HG03280 (cell line): ENCODE results near the gene FMO4.
"Not testable (repeated sequence)": the region's sequence is repeated elsewhere in the genome, so short reads cannot be mapped to it uniquely, and the experiment has no call there.

Source experiments
- ATAC-seq: cut with Tn5 transposase; IDR thresholded peaks from one replicate; pipeline ENCODE4 v1.9.1; 2021; ENCODE audit warnings: mild to moderate bottlenecking, moderate library complexity; ENCODE audit not compliant: unreplicated experiment

The FMO4 gene

GRCh38 chr1:171334024-171334640, 20.1 kb downstream of the FMO4 start:
- ATAC-seq = no peak

- no peak for ATAC-seq
Observed at GRCh38 chr1:171335964-171336363, 22.0 kb downstream of the FMO4 start.

- not testable (repeated sequence) for ATAC-seq
Observed at GRCh38 chr1:171339345-171339744, 25.4 kb downstream of the FMO4 start.

- ATAC-seq = no peak
Observed at GRCh38 chr1:171343727-171344472, 29.9 kb downstream of the FMO4 start.

GRCh38 chr1:171344473-171344820, 30.5 kb downstream of the FMO4 start:
- ATAC-seq = no peak

- no peak for ATAC-seq
Observed at GRCh38 chr1:171345536-171345935, 31.6 kb downstream of the FMO4 start.

GRCh38 chr1:171346881-171347280, 32.9 kb downstream of the FMO4 start:
- ATAC-seq = no peak

GRCh38 chr1:171350594-171350993, 36.6 kb downstream of the FMO4 start:
- no peak for ATAC-seq

GRCh38 chr1:171351961-171352360, 38.0 kb downstream of the FMO4 start:
- ATAC-seq = no peak

GRCh38 chr1:171352554-171352953, 38.6 kb downstream of the FMO4 start:
- no peak for ATAC-seq

GRCh38 chr1:171355727-171356126, 41.7 kb downstream of the FMO4 start:
- ATAC-seq = no peak

GRCh38 chr1:171357179-171357578, 43.2 kb downstream of the FMO4 start:
- no peak for ATAC-seq

- ATAC-seq = not testable (repeated sequence)
Observed at GRCh38 chr1:171359355-171359648, 45.3 kb downstream of the FMO4 start.

- ATAC-seq = not testable (repeated sequence)
Observed at GRCh38 chr1:171359731-171360527, 45.9 kb downstream of the FMO4 start.

GRCh38 chr1:171366085-171366484, 52.1 kb downstream of the FMO4 start:
- ATAC-seq = no peak

- no peak for ATAC-seq
Observed at GRCh38 chr1:171366816-171367215, 52.8 kb downstream of the FMO4 start.

- no peak for ATAC-seq
Observed at GRCh38 chr1:171367436-171367835, 53.5 kb downstream of the FMO4 start.

GRCh38 chr1:171372418-171373084, 58.6 kb downstream of the FMO4 start:
- no peak for ATAC-seq

GRCh38 chr1:171373357-171374122, 59.6 kb downstream of the FMO4 start:
- ATAC-seq = not testable (repeated sequence)

- ATAC-seq = no peak
Observed at GRCh38 chr1:171379846-171380245, 65.9 kb downstream of the FMO4 start.

- ATAC-seq = no peak
Observed at GRCh38 chr1:171381866-171382210, 67.9 kb downstream of the FMO4 start.
